GM06990 (cell line): Measurements from ENCODE around the gene PCDH17.

Experiments used
- DNase-seq: peaks from one replicate; pipeline ENCODE4 v3.0.0-alpha.2; 2011; ENCODE audit not compliant: insufficient read length; ENCODE audit errors: extremely low read depth
- H3K27me3 ChIP-seq: replicated peaks from 2 replicates; pipeline ENCODE4 v1.6.0; 2011; ENCODE audit warnings: low read length; ENCODE audit not compliant: control insufficient read depth, insufficient read depth
- H3K36me3 ChIP-seq: 2 replicates; pipeline ENCODE4 v1.5.1; 2011; ENCODE audit warnings: low read length; ENCODE audit not compliant: control insufficient read depth, insufficient read depth
- H3K4me3 ChIP-seq: replicated peaks from 2 replicates; pipeline ENCODE4 v1.5.1; 2011; ENCODE audit warnings: low read depth, mild to moderate bottlenecking, control low read depth, low read length
- CTCF ChIP-seq: IDR thresholded peaks from 2 replicates; pipeline ENCODE4 v1.5.1; 2011; ENCODE audit warnings: low read length, control low read depth, mild to moderate bottlenecking, inconsistent platforms; ENCODE audit not compliant: insufficient read depth, poor library complexity, severe bottlenecking

The PCDH17 gene

DNA sequence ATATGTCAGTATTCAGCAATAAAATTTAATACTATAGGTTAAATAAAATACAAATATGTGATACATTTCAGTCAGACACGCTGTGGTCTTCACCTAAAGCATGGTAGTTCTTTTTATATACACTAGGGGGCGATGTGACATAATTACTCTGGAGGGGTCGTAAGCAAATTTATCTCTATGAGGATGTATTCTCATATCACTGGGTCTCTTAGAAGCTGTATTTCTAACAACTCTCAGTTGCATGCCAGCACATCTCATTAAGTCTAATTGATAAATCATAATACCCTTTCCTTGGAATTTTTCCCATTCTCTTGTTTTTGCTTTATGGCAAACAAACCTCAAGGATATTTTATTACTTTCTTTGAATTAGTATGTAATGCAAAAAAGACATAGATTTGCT lies 3.9 kb upstream of the PCDH17 start:
- H3K36me3 ChIP-seq: no peaks in the 10 kb centered on the region
- DNase-seq: no peak
- TF ChIP-seq CTCF: peak; percentile 49
- no peak overlapping the region for H3K4me3 ChIP-seq
- no peaks in the 10 kb centered on the region for H3K27me3 ChIP-seq

DNA sequence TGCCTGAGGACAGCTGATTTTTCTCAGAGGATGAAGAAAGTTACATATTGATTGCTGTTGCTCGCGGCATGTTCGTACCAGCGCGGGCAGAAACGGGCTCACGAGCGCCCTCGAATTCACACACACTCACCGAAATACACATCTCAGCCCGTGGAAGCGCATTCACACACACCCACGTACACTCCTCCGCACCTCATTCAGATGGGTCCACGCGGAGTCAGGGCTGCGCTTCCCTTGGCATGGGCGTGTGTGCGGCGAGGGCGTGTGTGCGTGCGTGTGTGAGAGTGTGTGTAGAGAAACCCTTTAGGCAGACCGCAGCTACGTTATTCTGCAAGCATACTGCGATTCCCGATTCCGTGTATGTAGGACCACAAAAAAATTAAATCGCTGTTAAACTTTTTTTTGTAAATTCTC lies 2.1 kb upstream of the PCDH17 start:
- Histone ChIP-seq H3K4me3 (no peak overlapping the region), H3K27me3 (no peaks in the 10 kb centered on the region), H3K36me3 (no peaks in the 10 kb centered on the region)
- no peak for DNase-seq
- TF ChIP-seq CTCF: no peak

DNA sequence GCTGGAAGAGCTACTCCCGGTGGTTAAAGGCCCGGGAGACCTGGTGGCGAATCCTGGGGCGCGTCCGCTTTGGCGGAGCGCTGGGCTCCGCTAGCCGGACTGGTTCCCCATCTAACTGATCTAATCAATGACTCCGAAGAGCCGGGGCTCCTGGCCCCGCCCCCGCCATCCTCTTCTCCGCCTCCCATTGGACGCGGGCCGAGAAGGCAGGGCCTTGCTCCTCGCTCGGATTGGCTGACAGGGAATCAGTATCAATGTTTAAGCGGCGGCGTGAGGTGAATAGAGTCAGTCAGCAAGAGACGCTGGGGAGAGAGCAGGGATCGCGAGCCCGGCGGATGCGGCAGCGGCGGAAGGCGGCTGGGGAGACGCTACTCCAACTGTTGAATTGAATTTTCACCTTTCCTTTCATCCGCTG lies 1.7 kb upstream of the PCDH17 start:
- peak; percentile 37 for DNase-seq
- TF ChIP-seq CTCF: no peak
- Histone ChIP-seq H3K4me3 (no peak overlapping the region), H3K36me3 (no peaks in the 10 kb centered on the region), H3K27me3 (no peaks in the 10 kb centered on the region)

DNA sequence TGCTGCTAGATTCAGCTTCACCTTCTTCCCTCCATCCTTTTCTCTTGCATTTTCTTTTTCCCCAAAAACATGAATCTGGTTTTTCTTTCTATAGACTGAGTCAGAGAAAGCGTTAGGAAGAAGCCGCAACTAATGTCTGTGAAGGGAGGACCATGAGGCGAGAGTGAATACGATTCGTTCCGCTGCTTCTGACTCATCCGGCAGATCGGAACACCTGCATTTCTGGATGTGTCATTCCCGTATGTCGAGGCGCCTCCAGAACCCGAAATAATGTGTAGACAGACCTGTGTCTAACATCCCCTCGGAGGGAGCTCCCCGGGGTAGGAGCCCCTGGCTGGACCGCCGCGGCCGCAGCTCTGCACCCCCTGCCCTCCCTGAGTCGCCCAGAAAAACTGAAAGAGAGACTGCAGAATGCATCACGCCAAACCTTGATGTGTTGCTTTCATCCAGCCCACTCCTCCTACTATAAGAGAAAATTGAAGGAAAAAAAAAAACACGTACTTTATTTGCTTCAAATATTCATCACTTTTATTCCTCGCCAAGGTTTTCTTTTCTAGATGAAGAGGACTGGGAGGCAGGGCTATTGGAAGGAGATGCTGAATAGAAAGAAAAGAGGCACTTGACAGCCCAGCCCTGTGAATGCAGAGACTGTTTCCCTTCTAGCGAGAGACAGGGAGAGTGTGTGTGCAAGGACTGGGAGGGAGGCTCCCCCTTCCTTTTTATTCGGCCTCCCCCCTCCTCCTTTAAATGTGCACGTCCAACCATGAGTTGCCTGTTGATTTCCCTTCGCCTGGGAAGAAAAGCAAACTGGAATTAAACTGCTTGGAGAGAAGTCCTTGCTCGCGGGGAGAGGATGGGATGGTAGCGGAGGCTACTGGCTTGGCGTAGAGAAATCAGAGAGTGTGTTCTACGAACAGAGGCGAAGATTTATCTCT lies 616 bp upstream of the PCDH17 start:
- DNase-seq: no peak
- Histone ChIP-seq H3K4me3 (no peak overlapping the region), H3K36me3 (no peaks in the 10 kb centered on the region), H3K27me3 (no peaks in the 10 kb centered on the region)
- TF ChIP-seq CTCF: no peak

DNA sequence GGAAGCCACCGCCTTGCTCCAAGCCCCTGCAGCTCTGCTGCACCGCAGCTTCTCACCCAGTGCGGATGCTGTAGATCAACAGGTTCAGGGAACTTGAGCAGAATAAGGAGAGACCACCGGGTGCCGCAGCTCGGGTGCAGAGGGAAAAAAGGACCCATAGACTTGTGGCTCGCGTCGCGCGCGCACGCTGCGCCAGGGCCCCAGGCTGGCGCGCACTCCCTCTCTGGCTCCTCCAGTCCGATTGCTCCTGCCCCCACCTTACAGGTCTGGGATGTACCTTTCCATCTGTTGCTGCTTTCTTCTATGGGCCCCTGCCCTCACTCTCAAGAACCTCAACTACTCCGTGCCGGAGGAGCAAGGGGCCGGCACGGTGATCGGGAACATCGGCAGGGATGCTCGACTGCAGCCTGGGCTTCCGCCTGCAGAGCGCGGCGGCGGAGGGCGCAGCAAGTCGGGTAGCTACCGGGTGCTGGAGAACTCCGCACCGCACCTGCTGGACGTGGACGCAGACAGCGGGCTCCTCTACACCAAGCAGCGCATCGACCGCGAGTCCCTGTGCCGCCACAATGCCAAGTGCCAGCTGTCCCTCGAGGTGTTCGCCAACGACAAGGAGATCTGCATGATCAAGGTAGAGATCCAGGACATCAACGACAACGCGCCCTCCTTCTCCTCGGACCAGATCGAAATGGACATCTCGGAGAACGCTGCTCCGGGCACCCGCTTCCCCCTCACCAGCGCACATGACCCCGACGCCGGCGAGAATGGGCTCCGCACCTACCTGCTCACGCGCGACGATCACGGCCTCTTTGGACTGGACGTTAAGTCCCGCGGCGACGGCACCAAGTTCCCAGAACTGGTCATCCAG lies 964 bp downstream of the PCDH17 start:
- Histone ChIP-seq H3K27me3 (no peaks in the 10 kb centered on the region), H3K36me3 (no peaks in the 10 kb centered on the region), H3K4me3 (no peak overlapping the region)
- DNase-seq: no peak
- no peak for TF ChIP-seq CTCF
